ENCODE results near the gene GATAD2B. TPM values are rescaled to one million over a fixed set of nuclear protein-coding genes. Genes with fewer than 3 reads are reported as not detected.
A peak's percentile ranks its signal among the peaks of the same experiment; 100 is the strongest.

GATAD2B gene
- total RNA-seq, 1 donor from 2014 or later, result 12.2 TPM

GRCh38 chr1:153946622-153947241 lies 24.0 kb upstream of the GATAD2B start, which contains the start of gene DENND4B:
DENND4B (minus strand) TSS chr1:153946718; CDS start chr1:153944374, 2,344 bp downstream.
- Histone ChIP-seq H3K36me3 (ENCODE audit: control insufficient read depth, insufficient read depth, low read length) (peaks cover 3% of the 10 kb centered on the region), H3K4me3 (ENCODE audit: low read depth, low read length) (peak within 1 kb of the TSS; percentile 74), H3K27me3 (ENCODE audit: control insufficient read depth, insufficient read depth, low read length) (no peaks in the 10 kb centered on the region)
- DNase-seq (ENCODE audit: low read depth), result no peak
- TF ChIP-seq, protein P1, sequence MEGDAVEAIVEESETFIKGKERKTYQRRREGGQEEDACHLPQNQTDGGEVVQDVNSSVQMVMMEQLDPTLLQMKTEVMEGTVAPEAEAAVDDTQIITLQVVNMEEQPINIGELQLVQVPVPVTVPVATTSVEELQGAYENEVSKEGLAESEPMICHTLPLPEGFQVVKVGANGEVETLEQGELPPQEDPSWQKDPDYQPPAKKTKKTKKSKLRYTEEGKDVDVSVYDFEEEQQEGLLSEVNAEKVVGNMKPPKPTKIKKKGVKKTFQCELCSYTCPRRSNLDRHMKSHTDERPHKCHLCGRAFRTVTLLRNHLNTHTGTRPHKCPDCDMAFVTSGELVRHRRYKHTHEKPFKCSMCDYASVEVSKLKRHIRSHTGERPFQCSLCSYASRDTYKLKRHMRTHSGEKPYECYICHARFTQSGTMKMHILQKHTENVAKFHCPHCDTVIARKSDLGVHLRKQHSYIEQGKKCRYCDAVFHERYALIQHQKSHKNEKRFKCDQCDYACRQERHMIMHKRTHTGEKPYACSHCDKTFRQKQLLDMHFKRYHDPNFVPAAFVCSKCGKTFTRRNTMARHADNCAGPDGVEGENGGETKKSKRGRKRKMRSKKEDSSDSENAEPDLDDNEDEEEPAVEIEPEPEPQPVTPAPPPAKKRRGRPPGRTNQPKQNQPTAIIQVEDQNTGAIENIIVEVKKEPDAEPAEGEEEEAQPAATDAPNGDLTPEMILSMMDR (IDR thresholded peaks at IDR 0.05; ENCODE audit: insufficient read depth, low read length, poor library complexity, severe bottlenecking), result peak; percentile 85

DNA sequence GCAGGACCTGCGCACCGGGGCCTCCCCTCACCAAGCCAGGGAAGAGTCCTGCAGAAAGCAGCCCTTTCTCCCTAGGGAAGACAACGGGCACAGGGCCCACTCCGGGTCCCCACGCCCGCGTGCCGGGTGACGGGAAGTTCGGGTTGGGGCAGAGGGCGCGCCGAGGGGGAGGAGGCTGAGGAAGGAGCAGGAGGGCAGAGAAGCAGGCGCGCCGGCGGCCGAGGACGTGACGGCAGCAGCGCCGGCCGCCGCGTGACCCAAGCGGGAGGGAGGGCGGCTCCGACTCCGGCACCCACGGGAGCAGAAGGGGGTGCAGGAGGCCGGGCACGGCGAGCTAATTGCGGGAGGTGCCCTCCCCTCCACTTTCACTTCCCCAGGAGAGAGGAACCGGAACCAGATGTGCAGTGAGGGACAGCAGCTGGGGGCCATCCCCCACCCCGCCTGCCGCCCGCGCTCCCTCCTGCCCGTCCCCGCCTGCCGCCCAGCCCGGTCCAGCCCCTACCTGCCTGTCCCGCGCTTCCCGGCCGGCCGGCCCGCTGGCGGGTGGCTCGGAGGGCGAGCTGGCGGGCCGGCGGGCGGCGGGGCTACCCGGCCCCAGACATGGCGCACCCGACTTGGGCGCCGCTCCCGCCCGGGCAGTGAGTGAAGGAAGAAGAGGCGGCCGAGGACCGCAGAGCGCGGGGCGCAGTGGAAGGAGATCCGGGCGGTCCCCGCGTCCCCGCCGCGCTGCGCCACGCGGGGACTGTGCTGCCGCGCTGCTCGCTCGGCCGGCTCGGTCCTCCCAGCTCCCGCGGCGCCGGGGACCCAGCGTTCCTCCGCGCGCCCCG lies 23.2 kb upstream of the GATAD2B start:
- peaks cover 3% of the 10 kb centered on the region for H3K36me3 ChIP-seq (ENCODE audit: control insufficient read depth, insufficient read depth, low read length)
- DNase-seq (ENCODE audit: low read depth), result no peak
- TF ChIP-seq, protein P1 (IDR thresholded peaks at IDR 0.05; ENCODE audit: insufficient read depth, low read length, poor library complexity, severe bottlenecking), result no peak
- peak overlapping the region; percentile 74 for H3K4me3 ChIP-seq (ENCODE audit: low read depth, low read length)
- no peaks in the 10 kb centered on the region for H3K27me3 ChIP-seq (ENCODE audit: control insufficient read depth, insufficient read depth, low read length)

DNA sequence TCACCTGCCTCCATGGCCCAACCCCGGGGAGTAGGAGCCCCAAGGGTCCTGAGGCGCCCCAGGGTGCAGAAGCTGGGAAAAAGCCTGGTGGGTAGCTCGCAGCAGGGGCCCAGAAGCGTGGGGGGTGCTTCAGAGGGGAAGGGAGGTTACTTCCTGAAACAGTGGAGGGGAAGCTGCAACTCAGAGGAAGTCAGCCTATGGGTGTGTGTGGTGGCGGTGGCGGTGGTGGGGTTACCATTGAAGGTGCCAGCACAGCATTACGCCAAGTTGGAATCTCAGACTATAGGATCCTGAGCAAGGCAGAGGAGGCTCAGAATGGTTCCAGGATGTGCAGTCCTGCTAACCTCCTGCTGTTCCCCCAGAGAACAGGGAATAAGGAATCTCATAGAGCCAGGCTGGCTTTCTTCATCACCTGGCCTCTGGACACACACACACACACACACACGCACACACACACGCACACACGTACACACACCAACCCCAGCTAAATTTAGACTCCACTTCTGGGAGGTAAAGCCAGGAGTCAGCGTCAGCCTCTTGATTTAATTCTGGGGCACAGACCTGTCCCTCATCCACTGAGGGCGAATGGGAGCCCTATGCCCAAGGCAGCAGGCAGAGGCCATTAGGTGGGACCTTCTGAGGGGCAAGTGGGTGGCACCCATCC lies 22.5 kb upstream of the GATAD2B start:
- no peaks in the 10 kb centered on the region for H3K27me3 ChIP-seq (ENCODE audit: control insufficient read depth, insufficient read depth, low read length)
- TF ChIP-seq, protein P1 (IDR thresholded peaks at IDR 0.05; ENCODE audit: insufficient read depth, low read length, poor library complexity, severe bottlenecking), result no peak
- DNase-seq (ENCODE audit: low read depth), result no peak
- peaks cover 3% of the 10 kb centered on the region for H3K36me3 ChIP-seq (ENCODE audit: control insufficient read depth, insufficient read depth, low read length)
- H3K4me3 ChIP-seq (ENCODE audit: low read depth, low read length), result peak overlapping the region; percentile 74

- Histone ChIP-seq H3K4me3 (ENCODE audit: low read depth, low read length) (no peak overlapping the region), H3K27me3 (ENCODE audit: control insufficient read depth, insufficient read depth, low read length) (no peaks in the 10 kb centered on the region), H3K36me3 (ENCODE audit: control insufficient read depth, insufficient read depth, low read length) (peaks cover 3% of the 10 kb centered on the region)
- TF ChIP-seq, protein P1 (IDR thresholded peaks at IDR 0.05; ENCODE audit: insufficient read depth, low read length, poor library complexity, severe bottlenecking), result no peak
- DNase-seq (ENCODE audit: low read depth), result no peak
Observed at GRCh38 chr1:153944827-153945117, 22.0 kb upstream of the GATAD2B start.

DNA sequence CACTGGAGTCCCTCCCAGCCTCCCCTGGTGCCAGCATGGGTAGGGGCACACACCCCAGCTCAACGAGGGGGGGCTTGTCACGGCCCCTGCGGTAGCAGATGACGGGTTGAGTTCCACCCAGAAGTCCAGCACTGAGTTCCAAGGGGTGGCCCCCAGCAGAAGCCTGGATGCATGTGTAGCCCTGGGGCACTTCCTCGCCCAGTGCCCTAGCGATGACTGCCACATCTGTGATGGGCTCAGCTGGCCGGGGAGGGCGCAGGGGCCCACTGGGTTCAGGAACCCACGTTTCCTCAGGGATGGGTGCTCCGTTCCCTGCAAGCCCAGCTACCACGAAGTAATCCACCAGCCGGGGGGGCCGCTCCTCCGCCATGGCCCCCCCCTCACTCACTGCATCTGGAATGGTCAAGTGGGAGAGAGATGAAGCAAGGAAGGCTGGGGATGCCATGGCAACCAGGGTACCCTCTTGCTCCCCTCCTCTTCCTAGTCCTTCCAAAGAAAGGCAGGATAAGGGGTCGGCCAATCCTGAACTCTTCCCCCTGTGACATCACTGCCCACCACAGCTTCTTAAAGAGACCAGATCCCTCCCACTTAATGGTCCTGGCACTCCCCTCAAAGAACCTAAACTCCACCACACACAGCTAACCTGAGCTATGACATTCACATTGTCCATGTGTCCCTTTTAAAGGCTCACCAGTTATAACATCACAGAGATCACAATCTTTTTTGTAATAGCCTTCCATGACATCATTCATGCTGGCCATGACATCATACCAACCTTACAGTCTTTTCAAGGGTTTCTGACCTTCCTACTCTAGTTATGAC lies 21.4 kb upstream of the GATAD2B start:
- H3K27me3 ChIP-seq (ENCODE audit: control insufficient read depth, insufficient read depth, low read length), result no peaks in the 10 kb centered on the region
- peaks cover 3% of the 10 kb centered on the region for H3K36me3 ChIP-seq (ENCODE audit: control insufficient read depth, insufficient read depth, low read length)
- DNase-seq (ENCODE audit: low read depth), result no peak
- no peak overlapping the region for H3K4me3 ChIP-seq (ENCODE audit: low read depth, low read length)
- TF ChIP-seq, protein P1 (IDR thresholded peaks at IDR 0.05; ENCODE audit: insufficient read depth, low read length, poor library complexity, severe bottlenecking), result no peak

All from kidney epithelial cell (primary cell).